Ovary (tissue), 3 donors: Measurements from ENCODE around the gene KRT24.

Experiments used
- CTCF ChIP-seq, 3 donors: fragments of 450-650 bp in 2 of 3; fragments of 200-600 bp in 1 of 3; IDR thresholded peaks; one replicate each; pipeline versions ENCODE4 v1.5.1 to v1.8.0; 2016 to 2022; ENCODE audit warnings: antibody characterized with exemption in 3 of 3, mild to moderate bottlenecking in 1 of 3
- EP300 ChIP-seq: sonication (generic); formaldehyde crosslinking; IDR thresholded peaks from one replicate; pipeline ENCODE4 v1.6.1; 2017; ENCODE audit warnings: antibody characterized with exemption
- donor health status: DM: no; HTN: no; CAD: no.

DNA sequence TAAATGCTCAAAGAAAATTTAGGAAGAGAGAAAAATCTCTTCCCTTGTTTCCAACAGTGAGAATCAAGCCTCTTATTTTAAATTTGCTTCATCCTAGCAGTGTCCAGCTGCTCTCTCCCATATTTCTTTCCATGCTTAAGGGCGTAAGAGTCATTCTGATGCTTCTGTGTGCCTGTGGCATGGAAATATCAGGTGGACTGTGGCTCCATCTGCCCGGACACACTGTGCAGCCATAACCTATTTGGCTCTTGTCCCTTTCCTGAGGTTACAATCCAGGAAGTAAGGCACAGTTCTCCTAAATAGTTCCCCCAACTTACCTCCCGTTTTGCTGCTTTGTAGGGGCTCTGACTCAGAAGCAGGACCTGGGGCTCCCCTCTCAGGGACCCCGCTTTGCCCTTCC, 32.3 kb downstream of the KRT24 start:
- TF ChIP-seq CTCF (IDR thresholded peaks at IDR 0.05) (no peak), EP300 (no peak)
